ENCODE data around the gene FBXO48.

- TF ChIP-seq POLR2AphosphoS5 (IDR thresholded peaks at IDR 0.05), result no peak
- TF ChIP-seq POLR2A (IDR thresholded peaks at IDR 0.05), result no peak
- TF ChIP-seq CTCF (IDR thresholded peaks at IDR 0.05), result no peak
- TF ChIP-seq EP300 (IDR thresholded peaks at IDR 0.05; ENCODE audit: low read depth), result no peak
Measured at GRCh38 chr2:68464651-68465050, 2.4 kb downstream of the FBXO48 start.
